A673 (cell line): ENCODE results near the gene POLR3A. TPM values are rescaled to one million over a fixed set of nuclear protein-coding genes. Genes with fewer than 3 reads are reported as not detected.

ENCODE experiments used
- BruUV-seq: library from RNA; stranded (reverse); fragments of 400-500 nt; replicated peaks from 2 replicates; lab custom pipeline; 2021; lab: Mats Ljungman, UMichigan
- CTCF ChIA-PET: fragments of 300-600 bp; sonication (Branson Sonifier 250); formaldehyde crosslinking; loops from one replicate; lab custom pipeline; 2022; ENCODE audit warnings: antibody characterized with exemption; lab: Charles Lee
- POLR2A ChIA-PET: fragments of 300-600 bp; sonication (Branson Sonifier 250); formaldehyde crosslinking; loops from one replicate; lab custom pipeline; 2022; ENCODE audit warnings: antibody characterized with exemption; ENCODE audit not compliant: low non-redundant PET; lab: Charles Lee
- DNase-seq: peaks from one replicate; pipeline ENCODE4 v3.0.0-alpha.2; 2015; ENCODE audit warnings: low spot score
- H3K27ac ChIP-seq: fragments of 200-600 bp; sonication (generic); 2 replicates; pipeline ENCODE4 v1.5.1; 2016; ENCODE audit warnings: mixed run types, low read depth, mild to moderate bottlenecking, mixed read lengths, antibody characterized with exemption, low read length; ENCODE audit not compliant: poor library complexity, severe bottlenecking
- H3K27me3 ChIP-seq: fragments of 200-600 bp; sonication (generic); replicated peaks from 2 replicates; pipeline ENCODE4 v1.6.1; 2017; ENCODE audit warnings: mixed run types, low read depth, mild to moderate bottlenecking, mixed read lengths, antibody characterized with exemption, low read length; ENCODE audit not compliant: insufficient read depth, poor library complexity
- H3K36me3 ChIP-seq: fragments of 200-600 bp; sonication (generic); 2 replicates; pipeline ENCODE4 v1.6.1; 2016; ENCODE audit warnings: mixed run types, mild to moderate bottlenecking, mixed read lengths, antibody characterized with exemption, low read length; ENCODE audit not compliant: insufficient read depth, poor library complexity, severe bottlenecking
- H3K4me1 ChIP-seq: fragments of 200-600 bp; sonication (generic); 2 replicates; pipeline ENCODE4 v1.6.1; 2017; ENCODE audit warnings: mixed run types, mild to moderate bottlenecking, mixed read lengths, antibody characterized with exemption, low read length; ENCODE audit not compliant: insufficient read depth, poor library complexity, severe bottlenecking
- H3K4me3 ChIP-seq: fragments of 200-600 bp; sonication (generic); 2 replicates; pipeline ENCODE4 v1.5.1; 2016; ENCODE audit warnings: low read depth, mixed run types, mild to moderate bottlenecking, mixed read lengths, low read length; ENCODE audit not compliant: poor library complexity, severe bottlenecking
- H3K9me3 ChIP-seq: fragments of 200-600 bp; sonication (generic); 2 replicates; pipeline ENCODE4 v1.6.1; 2016; ENCODE audit warnings: mixed run types, low read depth, mild to moderate bottlenecking, mixed read lengths, antibody characterized with exemption, low read length; ENCODE audit not compliant: poor library complexity, severe bottlenecking
- EZH2 ChIP-seq: fragments of 200-600 bp; sonication (generic); IDR thresholded peaks from 2 replicates; pipeline ENCODE4 v1.6.1; 2017; ENCODE audit warnings: borderline replicate concordance, low read depth, mild to moderate bottlenecking, mixed read lengths, antibody characterized with exemption, low read length; ENCODE audit not compliant: poor library complexity, severe bottlenecking
- intact Hi-C: fragments of 100-400 bp; cut with micrococcal nuclease; formaldehyde crosslinking; loops from one replicate; pipeline ENCODE4 v1.10.0; 2022; ENCODE audit not compliant: unreplicated experiment
- total RNA-seq: library from RNA; stranded (reverse); gene quantifications from 2 replicates; pipeline ENCODE4 v1.2.3, GENCODE V29; 2021
- TF ChIP-seq, protein P1 (sequence below): fragments of 300-800, 200-600 bp; sonication (generic); conservative IDR thresholded peaks from 2 replicates; pipeline ENCODE4 v1.5.1; 2017; ENCODE audit warnings: low read depth, mild to moderate bottlenecking, antibody characterized with exemption, low read length, moderate library complexity, mixed read lengths

POLR3A gene
- total RNA-seq, 1 experiment from 2014 or later, result 27.8 TPM

DNA sequence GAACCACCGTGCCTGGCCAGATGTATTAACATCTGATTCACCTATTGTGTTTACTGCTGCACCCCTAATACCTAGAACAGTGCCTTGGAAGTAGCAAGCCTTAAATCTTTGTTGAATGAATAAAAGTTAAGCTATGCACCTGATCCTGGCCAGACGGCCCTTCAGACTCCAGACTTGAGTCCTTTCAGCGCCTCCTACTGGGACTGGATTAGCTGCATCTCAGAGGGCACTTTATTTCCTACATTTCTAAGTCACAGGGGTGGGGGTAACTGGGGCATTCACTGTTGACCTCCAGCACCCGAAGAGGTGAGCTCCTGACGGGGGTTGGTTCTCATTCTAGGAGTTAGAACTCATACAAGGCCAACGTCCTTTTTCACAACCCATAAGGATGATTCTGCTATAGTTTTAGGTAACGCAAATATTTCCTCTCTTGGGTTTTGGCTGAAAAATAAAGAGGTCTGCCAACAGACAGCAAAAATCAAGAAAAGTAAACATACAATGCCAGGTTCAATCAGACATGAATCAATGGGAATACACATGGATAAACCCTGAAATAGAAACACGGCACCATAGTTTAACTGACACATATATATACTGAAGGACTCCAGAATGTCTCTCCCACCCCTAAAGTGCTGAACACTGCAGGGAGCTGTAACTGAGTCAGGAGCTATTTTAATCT is 54.8 kb downstream of the POLR3A start:
- CTCF ChIA-PET, result interaction anchor here (1.1 to 1.7 kb wide), 2 partner anchors 128 to 137 kb away, joined by 3 to 4 read pairs; no protein-coding TSS in a partner anchor

DNA sequence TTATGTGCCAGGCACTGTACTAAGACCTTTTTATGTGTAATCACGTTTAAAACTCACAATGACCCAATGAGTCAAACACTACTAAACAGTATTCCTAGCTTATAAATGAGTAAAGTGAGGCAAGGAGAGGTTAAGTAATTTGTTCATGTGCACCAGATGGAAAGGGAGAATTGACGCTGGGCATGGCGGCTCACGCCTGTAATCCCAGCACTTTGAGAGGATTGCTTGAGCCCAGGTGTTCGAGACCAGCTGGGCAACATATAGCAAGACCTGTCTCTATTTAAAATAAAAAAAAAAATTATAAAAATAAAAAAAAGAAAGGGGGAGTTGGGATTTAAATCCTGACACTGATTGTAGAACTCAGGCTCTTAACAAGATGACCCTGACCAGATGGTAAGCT is 56.0 kb downstream of the POLR3A start:
- CTCF ChIA-PET, result no interaction called here
- TF ChIP-seq EZH2, result no peak
- TF ChIP-seq, protein P1, sequence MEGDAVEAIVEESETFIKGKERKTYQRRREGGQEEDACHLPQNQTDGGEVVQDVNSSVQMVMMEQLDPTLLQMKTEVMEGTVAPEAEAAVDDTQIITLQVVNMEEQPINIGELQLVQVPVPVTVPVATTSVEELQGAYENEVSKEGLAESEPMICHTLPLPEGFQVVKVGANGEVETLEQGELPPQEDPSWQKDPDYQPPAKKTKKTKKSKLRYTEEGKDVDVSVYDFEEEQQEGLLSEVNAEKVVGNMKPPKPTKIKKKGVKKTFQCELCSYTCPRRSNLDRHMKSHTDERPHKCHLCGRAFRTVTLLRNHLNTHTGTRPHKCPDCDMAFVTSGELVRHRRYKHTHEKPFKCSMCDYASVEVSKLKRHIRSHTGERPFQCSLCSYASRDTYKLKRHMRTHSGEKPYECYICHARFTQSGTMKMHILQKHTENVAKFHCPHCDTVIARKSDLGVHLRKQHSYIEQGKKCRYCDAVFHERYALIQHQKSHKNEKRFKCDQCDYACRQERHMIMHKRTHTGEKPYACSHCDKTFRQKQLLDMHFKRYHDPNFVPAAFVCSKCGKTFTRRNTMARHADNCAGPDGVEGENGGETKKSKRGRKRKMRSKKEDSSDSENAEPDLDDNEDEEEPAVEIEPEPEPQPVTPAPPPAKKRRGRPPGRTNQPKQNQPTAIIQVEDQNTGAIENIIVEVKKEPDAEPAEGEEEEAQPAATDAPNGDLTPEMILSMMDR, result no peak

More for the DNA sequence above, 54.8 kb downstream of the POLR3A start:
- Histone ChIP-seq H3K27me3 (no peaks in the 10 kb centered on the region), H3K27ac (no peak overlapping the region), H3K9me3 (no peaks in the 10 kb centered on the region), H3K4me1 (peaks cover 5% of the 10 kb centered on the region), H3K4me3 (no peak overlapping the region), H3K36me3 (peaks cover 25% of the 10 kb centered on the region)
- POLR2A ChIA-PET, result interaction anchor here (0.7 kb wide), 1 partner anchor 37 kb away, joined by 3 read pairs; no protein-coding TSS in a partner anchor
- peak; percentile 52 for DNase-seq
- TF ChIP-seq, protein P1, result peak; percentile 56
- no peak for TF ChIP-seq EZH2
- no TSS peak for BruUV-seq
- intact Hi-C loops, result no loop called here

DNA sequence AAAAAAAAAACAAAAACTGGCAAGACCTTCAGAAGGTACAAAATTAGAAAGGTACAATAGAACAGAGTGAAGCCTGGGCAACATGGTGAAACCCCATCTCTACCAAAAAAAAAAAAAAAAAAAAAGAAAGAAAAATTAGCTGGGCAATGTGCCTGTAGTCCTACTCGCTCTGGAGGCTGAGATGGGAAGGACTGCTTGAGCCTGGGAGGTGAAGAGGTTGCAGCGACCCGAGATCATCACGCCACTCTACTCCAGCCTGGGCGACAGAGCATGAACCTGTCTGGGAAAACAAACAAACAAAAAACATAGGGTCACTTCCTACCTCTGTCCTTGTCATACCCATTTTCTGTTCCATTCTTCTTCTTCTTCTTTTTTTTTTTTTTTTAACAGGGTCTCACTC is 57.2 kb downstream of the POLR3A start:
- peaks cover 5% of the 10 kb centered on the region for H3K4me1 ChIP-seq
- no peak overlapping the region for H3K4me3 ChIP-seq
- no peaks in the 10 kb centered on the region for H3K9me3 ChIP-seq
- CTCF ChIA-PET, result interaction anchor here (0.6 kb wide), 1 partner anchor 34 kb away, joined by 3 read pairs; no protein-coding TSS in a partner anchor
- no peak for TF ChIP-seq EZH2
- TF ChIP-seq, protein P1, result no peak
- H3K36me3 ChIP-seq, result peaks cover 9% of the 10 kb centered on the region
- DNase-seq, result no peak
- H3K27ac ChIP-seq, result no peak overlapping the region
- intact Hi-C loops, result no loop called here
- no TSS peak for BruUV-seq
- POLR2A ChIA-PET, result no interaction called here
- H3K27me3 ChIP-seq, result no peaks in the 10 kb centered on the region

More for the DNA sequence above, 56.0 kb downstream of the POLR3A start:
- DNase-seq, result no peak
- intact Hi-C loops, result no loop called here
- Histone ChIP-seq H3K27ac (no peak overlapping the region), H3K4me3 (no peak overlapping the region), H3K27me3 (no peaks in the 10 kb centered on the region), H3K4me1 (peaks cover 5% of the 10 kb centered on the region), H3K9me3 (no peaks in the 10 kb centered on the region), H3K36me3 (peaks cover 17% of the 10 kb centered on the region)
- no TSS peak for BruUV-seq
- POLR2A ChIA-PET, result no interaction called here
